ENCODE measurements around the gene LRRN2.
"Not testable (repeated sequence)": the region's sequence is repeated elsewhere in the genome, so short reads cannot be mapped to it uniquely, and the experiment has no call there.

The LRRN2 gene

DNA sequence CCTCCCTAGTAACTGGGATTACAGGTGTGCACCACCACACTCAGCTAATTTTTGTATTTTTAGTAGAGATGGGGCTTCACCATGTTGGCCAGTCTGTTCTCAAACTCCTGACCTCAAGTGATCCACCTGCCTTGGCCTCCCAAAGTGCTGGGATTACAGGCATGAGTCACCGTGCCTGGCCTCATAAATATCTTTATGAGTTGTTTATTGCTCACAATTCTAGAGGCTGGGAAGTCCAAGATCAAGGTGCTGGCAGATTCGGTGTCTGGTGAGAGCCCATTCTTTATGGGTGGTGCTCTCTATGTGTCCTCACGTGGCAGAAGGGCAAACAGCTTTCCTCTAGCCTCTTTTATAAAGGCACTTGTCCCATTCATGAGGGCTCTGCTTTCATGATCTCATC lies 115.5 kb downstream of the LRRN2 start:
- DNase-seq, result not testable (repeated sequence)

DNA sequence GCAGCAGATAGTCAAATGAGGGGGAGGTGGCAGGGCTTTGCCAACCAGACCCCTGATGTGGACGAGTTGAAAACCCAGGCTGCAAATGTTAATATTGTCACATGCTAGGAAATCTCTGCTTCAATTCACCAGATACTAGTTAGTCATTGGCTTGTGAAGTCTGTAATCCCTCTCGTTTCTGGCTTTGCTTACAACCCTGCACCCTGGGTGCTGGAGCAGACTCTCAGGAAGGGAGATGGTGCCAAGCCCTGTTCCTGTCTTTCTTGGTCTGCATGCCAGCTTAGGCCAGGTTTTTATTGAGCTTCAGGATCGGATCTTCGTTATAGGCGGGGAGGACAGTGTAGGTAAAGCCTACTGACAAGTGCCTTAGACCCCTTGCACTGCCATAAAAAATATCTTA lies 116.1 kb downstream of the LRRN2 start:
- DNase-seq, result no peak

DNA sequence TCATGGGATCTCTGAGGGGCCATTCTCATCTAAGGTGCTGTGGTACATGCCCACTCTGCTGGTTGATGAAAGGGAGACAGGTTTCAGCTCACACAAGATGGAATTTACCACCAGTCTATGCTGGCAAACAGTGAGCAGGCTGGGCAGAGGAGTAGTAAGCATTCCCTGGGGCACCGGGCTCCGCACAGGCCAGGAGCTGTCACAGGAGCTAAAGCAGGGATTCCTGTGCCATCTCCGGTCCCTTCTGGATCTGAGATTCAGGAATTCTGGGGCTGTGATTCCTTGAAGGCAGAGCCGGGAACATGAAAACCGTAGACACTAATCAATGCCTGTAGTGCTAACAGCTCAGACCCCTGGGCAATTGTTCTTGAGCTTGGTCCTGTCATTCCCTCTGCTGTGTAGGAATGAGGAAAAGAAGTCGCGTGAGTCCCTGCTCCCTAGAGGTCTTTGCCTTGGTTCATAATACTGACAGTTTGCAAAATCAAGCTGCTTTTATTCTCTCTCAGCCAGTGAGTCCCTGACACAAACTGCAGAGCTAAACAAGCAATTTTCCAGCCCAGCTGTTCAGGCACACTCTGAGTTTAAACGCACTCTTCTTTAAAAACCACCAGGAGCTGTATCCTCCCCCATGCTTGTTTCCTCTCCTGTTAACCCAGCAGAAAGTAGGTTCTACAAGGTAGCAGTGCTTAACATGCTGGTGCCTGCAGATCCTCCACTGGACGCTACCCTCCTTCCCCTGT lies 116.8 kb downstream of the LRRN2 start:
- no peak for DNase-seq
